GM18507 (cell line): ENCODE data around the gene PIP4K2C.
A peak's percentile ranks its signal among the peaks of the same experiment; 100 is the strongest.
"Not testable (repeated sequence)": the region's sequence is repeated elsewhere in the genome, so short reads cannot be mapped to it uniquely, and the experiment has no call there.

Source experiments
- DNase-seq: peaks from one replicate; pipeline ENCODE4 v3.0.0; 2011; ENCODE audit warnings: low read depth; ENCODE audit not compliant: insufficient read length; ENCODE audit errors: extremely low spot score
- FAIRE-seq: peaks from 2 replicates; lab custom pipeline; 2011; peaks lifted over from hg19 to GRCh38; lab: Jason Lieb, UNC

PIP4K2C gene

DNA sequence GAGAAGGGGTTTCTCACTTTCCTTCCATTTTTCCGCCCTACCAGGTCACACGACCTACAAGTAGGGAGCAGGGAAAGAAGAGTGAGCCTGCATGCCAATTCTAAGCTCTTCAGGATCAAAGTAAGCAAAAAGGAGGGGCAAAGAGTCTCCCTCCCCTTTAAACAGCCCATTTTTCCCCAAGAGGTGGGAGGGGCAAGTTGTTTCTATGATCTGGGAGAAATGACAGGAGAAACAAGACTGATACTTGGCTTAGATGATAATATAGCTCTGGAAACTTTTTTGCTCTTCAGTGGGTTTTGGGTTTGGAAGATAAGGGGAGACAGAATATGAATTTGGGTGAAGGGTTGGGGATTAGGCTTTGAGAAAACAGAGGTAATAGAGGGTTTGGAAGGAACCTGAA, 15.4 kb downstream of the PIP4K2C start:
- DNase-seq: no peak
- no peak for FAIRE-seq

DNA sequence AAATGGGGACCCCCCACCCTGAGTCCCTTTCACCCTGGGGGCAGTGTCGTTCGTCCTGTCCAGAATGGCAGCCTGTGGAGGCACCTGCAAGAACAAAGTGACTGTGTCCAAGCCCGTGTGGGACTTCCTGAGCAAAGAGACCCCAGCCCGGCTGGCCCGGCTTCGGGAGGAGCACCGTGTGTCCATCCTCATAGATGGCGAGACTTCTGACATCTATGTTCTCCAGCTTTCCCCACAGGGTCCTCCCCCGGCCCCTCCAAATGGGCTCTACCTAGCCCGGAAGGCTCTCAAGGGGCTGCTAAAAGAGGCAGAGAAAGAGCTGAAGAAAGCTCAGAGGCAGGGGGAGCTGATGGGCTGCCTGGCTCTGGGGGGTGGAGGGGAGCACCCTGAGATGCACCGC, 15.8 kb downstream of the PIP4K2C start:
- FAIRE-seq (no peak), DNase-seq (no peak)

DNA sequence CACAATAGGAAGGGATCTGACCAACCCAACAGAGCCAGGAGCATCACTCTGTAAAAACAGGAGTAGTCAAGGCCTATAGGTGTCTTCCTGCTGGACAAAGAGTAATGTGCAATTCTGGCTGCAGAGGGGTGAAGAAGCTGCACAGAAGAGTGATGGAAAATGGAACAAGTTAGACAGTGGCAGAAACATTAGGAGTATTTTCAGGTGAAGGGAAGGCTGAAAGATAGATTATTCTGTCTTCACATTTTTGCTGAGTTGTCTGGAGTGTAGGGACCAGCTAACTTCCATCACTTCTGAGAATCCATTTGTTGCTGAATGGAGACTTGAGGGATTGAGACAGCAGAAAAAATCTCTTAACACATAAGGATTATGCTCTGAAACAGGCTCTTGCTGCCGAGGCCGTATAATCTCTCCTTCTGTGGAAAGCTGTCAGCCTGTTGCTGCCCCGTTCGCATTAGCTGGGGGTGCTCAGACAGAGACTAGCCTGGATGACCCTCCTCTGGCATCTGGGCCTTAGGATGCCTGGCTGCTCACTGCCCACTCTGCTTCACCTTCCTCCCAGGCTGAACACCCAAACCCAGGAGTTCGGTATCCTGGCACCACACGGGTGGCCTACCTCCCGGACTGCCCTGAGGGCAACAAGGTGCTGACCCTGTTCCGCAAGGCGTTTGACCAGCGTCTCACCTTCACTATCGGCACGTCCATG, 17.1 kb downstream of the PIP4K2C start:
- no peak for FAIRE-seq
- no peak for DNase-seq

DNA sequence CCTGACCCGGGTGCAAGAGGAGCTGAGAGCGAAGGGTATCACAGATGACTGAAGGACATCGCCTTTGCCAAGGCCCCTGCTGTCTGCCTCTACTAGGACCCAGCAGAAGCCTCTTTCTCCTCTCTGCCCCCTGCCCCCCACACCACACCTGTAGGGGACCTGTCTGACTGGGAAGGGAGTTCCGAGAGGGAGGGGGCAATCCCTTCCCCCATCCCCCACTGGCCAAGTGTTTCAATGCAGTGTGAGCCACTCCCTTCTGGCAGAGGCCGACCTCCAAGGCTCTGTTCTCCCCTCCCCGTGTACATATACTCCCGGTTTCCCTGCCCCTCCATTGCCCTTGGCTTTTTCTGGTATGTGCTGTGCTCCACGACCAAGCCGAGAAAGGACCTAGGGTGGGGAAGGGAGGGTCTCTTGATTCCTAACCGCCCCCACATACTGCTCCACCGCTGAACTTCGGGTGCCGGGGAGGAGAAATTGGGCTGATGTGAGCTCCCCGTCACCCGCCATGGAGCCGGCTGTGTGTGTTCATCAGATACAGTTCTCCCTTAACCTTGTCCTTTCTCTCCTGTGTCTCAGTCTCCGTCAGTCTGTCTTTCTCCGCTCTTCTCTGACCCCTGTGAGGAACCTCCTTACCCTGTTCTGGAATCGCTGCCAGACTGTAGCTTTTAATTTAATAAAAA, 18.2 kb downstream of the PIP4K2C start:
- DNase-seq (no peak), FAIRE-seq (no peak)

DNA sequence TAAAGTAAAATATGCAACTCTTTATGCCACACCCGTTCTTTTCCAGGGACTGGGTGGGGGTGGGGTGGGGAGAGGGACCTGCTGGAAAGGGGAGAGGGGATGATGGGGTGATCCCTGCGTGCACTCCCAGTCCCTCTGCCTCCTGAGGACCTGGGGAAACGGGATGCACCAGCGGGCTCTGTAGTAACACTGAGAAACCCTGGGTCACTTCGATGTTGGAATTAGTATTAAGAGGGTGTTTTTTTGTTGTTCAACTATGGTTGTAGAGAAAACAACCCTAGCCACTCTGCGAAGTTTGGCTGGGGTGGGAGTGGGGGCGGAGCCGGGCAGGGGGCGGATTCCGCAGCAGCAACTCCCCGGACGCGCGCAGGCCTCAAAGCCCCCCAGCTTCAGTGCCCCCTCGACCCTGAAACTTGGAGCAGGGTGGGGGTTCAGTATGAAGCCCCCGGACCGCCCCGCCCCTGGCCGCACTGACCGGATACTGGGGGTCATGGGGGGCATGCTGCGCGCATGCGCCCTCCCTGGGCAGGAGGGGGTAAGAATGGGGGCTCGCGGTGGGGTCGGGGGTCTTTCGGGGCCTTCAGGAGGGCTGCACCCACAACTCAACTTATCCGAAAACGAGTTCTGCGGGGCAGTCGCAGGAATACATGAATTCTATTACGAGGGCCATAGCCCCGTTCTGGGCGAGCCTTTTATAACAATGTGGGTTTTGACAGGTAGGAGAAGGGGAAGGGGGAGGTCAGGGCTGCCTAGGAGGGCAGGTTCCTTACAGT, 19.0 kb downstream of the PIP4K2C start:
- FAIRE-seq: no peak

DNA sequence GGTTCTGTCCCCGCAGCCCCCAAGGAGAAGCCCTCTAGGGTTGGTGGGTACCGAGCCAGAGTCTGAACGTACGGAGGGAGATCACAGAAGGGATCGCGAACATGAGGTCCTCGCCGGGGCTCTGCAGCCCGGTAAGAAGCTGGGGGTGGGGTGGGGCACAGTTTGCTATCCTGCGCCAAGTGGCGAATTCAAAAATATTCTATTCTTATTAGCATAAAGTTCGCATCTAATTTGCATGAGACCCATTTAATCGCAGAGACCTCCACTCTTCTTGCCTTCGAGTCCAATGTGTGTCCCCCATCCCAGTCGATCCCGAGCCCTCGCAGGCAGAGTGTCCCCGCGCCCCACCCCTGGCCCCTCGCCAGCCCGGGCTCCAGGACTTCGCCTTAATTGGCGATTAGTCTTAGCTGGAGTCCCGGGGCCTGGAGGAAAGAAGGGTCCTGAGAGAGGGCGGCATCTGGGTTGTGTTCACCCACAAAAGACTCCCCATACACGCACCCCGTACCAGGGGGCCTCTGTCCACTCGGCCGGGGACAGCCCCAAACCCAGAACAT, 19.6 kb downstream of the PIP4K2C start:
- FAIRE-seq (no peak), DNase-seq (no peak)

More for the DNA sequence above, 19.0 kb downstream of the PIP4K2C start:
- no peak for DNase-seq

DNA sequence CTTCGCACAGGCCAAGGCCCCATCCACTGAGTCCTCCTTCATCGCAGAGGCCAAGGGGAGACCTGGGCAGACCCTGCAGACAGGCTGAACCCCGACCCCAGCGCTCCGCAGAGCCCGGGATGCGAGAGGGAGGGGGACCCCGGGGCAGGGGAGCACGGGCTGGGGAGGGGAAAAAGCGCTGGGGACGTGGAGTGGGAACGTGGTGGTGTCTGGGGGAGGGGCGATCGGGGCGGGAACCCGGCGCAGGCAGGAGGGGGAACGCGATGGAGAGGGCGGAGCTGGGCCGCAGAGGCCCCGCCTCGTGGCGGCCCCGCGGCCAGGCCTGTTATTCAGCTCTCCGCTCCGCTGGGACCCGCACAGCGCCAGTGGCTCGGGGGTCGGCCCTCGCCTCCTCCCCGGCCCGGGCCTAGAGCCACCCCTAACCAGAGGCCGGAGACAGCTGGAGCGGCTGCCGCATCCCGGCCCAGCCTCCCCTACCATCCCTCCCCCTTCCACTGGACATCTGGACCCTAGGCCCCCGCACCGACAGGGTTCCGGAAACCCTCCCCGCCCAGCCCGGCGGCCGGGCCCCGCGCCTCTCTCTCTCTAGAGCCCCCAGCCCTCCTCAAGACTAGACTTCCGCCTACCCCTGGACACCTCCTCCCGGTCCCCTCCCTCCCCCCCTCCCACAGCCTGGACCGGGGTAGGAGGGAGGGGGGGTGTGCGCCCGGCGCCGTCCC, 20.3 kb downstream of the PIP4K2C start, which contains the start of gene ARHGEF25:
Gene ARHGEF25 (plus strand): TSS at position 328 of the 719 bp plus-strand sequence. CDS start 460 bp downstream, outside the sequence.
- FAIRE-seq: no peak
- no peak for DNase-seq

DNA sequence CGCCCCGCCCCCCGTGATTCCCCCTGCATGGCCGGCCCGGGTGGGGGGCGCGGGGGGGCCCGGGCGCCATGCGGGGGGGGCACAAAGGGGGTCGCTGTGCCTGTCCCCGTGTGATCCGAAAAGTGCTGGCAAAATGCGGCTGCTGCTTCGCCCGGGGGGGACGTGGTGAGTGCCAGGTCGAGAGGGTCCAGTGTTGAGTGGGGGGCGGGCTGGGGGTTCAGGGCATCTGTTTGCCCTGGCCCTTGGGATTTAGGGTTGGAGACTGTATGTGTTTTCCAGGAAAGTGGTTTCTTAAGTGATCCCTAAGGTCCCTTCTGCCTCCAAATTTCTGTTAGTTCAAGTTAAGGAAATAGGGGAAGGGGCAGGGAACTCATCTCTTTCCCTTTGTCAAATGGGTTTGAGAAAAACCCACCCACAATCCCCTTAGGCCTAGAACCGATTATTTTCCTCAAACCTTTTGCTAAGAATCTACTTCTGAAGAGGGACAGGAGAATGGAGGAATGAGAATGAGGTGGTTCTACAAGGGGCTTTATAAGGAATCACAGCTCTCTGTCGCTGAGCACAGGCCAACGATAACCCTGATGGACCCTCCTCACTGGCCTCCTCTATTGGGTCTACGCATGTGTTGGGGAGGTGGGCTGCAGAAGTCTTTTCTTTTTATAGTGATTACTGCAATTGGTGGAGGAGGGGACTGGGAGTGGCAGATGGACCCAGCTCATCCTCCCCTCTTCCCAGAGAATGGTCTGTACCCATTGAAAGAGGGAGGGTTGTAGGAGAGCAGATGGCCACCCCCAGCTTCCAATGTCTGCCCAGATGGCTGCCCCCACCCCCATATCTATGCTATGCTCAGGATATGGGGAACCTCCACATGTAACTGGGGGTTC, 21.1 kb downstream of the PIP4K2C start:
- DNase-seq (no peak), FAIRE-seq (no peak)

DNA sequence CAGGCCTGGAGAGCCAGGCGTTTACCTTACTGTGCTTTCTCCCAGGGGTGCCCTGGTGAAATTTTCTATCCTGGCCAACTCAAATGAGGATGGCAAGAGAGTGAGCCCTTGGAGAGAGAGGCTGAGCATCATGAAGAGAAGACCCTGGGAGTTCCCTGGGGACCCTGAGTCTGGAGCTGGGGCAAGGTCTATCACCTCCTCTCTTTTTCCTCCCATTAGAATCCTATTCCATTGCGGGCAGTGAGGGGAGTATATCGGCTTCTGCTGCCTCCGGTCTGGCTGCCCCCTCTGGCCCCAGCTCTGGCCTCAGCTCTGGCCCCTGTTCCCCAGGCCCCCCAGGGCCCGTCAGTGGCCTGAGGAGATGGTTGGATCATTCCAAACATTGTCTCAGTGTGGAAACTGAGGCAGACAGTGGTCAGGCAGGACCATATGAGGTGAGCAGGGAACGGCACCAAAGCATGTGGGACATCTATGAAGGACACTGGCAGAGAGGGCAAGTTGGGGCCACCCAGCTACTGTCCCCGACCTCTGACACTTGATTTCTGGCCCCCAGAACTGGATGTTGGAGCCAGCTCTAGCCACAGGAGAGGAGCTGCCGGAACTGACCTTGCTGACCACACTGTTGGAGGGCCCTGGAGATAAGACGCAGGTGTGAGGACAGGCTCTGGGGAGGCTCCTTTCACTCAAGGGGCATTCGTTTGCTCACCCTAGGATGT, 21.9 kb downstream of the PIP4K2C start:
- FAIRE-seq: no peak
- DNase-seq: no peak

DNA sequence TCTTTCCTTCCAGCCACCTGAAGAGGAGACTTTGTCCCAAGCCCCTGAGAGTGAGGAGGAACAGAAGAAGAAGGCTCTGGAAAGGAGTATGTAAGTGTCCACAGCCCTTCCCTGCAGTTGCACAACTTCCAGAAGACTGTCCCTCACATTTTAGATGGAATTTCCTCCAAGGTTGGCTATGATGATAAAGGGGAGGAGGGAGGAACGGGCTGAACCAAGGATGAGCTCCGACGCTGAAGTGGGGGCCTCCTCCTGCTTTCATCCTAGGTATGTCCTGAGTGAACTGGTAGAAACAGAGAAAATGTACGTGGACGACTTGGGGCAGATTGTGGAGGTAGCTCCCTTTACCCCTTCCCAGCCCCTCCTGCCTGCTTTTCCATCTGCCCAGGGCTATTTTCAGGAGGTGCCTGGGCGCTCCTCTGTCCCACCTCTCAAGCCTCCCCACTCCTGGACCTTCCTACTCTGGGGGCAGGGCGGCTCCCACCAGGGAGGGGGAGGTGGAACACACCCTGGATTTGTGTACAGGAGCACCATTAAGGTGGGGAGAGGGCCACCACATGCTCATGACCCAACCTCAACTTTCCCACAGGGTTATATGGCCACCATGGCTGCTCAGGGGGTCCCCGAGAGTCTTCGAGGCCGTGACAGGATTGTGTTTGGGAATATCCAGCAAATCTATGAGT, 22.6 kb downstream of the PIP4K2C start:
- DNase-seq (no peak), FAIRE-seq (no peak)

DNA sequence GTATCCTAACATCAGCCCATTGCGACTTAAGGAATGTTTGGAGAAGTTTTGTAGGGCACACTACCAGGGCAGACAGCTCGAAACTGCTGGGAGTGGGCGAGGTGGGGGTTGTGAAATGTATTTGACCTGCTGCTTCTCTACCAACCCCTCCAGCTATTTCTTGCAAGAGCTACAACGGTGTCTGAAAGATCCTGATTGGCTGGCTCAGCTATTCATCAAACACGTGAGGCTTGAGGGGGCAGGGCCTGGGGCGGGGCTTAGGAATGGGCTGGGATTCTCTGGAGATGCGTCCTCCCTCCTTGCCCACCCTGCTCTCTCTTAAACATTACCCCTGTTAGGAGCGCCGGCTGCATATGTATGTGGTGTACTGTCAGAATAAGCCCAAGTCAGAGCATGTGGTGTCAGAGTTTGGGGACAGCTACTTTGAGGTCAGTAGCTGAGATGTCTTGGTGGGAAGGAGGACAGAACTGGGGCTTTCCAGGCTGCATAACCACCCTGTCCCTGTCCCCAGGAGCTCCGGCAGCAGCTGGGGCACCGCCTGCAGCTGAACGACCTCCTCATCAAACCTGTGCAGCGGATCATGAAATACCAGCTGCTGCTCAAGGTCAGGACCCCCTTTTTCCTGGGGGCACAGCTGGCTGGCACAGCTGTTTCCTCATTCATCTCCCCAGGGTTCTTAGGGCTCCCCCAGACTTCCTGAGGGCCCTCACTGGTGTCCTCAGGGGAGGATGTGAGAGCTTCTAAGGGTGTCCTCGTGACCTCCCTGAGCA, 23.4 kb downstream of the PIP4K2C start:
- FAIRE-seq: peak; percentile 79

DNA sequence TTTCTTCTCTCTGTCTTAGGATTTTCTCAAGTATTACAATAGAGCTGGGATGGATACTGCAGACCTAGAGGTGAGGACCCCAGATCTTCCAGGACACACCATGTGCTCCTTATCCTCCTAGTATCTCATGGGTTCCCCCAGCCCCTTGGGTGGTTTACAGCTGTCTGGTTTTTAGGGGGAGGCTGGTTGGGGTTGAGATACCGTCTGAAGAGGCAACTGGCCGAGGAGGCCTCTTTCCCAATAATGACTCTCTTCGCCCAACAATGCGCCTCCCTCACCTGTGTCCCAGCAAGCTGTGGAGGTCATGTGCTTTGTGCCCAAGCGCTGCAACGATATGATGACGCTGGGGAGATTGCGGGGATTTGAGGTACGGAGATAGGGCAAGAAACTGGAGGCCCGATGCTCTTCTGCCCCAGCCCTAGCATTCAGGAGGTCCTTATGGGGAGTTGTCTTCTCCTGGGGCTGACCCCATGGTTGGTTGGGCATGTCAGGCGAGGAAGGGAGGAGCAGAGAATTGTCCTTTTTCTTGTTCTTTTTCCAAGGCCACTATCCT, 24.0 kb downstream of the PIP4K2C start:
- no peak for DNase-seq
- no peak for FAIRE-seq

More for the DNA sequence above, 23.4 kb downstream of the PIP4K2C start:
- peak; percentile 69 for DNase-seq

DNA sequence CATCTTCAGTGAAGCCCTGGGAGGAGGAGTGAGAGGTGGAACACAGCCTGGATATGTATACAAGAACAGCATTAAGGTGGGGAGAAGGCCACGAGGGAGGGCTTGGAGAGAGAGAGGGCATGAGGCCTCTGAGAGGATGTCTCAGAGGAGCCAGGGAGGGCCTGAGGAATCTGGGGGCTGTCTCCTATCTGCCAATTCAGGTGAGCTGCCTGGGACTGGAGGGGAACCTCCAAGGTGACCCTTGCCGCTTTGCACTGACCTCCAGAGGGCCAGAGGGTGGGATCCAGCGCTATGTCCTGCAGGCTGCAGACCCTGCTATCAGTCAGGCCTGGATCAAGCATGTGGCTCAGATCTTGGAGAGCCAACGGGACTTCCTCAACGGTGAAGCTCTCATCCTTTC, 24.6 kb downstream of the PIP4K2C start:
- FAIRE-seq: no peak

DNA sequence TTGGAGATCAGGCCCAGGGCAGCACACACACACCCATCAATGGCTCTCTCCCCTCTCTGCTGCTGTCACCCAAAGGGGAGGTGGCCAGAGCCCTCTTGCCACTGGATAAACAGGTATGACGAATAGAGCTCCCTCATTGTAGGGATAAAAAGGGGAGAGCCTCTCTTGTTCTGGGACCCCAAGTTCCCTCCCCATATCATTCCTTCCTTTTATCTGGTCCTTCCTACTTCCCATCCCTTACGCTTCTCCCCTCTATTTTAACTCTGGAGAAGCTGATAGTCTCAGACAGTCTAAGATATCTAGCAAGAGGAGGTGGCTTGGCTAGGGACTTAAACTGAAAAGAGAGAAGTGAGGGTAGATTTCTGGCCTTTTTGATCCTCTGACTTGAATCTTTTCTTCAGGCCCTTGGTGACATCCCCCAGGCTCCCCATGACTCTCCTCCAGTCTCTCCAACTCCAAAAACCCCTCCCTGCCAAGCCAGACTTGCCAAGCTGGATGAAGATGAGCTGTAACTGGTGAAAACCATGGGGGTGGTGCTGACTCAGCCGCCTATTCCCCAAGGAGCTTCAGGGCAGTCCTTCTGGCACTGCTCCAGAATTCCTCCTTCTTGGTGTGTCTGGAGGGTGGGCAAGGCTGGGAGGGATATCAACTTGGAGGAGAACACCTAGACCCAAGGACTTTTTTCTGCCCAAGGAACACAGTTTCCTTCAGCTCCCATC, 25.6 kb downstream of the PIP4K2C start:
- FAIRE-seq (no peak), DNase-seq (no peak)

More for the DNA sequence above, 24.6 kb downstream of the PIP4K2C start:
- DNase-seq: no peak

DNA sequence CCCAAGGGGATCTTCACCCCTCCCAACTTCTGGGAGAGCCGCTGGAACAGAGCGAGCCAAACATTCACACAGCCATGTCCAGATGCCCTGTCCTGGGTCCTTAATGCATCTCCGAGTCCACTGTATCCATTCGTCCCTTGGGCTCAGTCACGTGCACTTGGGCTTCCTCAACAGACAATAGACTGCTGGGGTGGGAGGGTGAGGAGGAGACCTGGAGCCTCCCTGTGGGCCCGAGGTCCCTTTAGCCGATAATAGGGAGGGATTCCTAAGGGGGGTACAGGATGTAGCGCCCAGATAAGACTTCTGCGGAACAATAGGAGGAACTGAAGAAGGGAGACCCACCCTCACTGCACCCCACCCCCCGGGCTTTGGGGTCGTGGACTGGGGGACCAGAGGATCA, 26.9 kb downstream of the PIP4K2C start:
- DNase-seq (no peak), FAIRE-seq (no peak)

DNA sequence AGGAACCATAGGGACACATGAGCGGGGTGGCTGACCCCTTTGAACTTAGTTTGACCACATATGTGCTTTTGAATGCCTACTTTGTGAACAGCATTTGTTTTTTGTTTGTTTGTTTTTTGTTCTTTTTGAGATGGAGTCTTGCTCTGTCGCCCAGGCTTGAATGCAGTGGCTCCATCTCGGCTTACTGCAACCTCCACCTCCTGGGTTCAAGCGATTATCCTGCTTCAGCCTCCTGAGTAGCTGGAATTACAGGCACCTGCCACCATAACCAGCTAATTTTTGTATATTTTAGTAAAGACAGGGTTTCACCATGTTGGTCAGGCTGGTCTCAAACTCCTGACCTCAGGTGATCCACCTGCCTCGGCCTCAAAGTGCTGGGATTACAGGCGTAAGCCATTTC, 27.4 kb downstream of the PIP4K2C start:
- FAIRE-seq, DNase-seq: not testable (repeated sequence)
